PC-3 (cell line): Measurements from ENCODE around the gene CD9.

Source experiments
- EZH2 ChIP-seq: fragments of 300-600 bp; sonication (generic); IDR thresholded peaks from one replicate; pipeline ENCODE4 v1.6.1; 2017; ENCODE audit warnings: antibody characterized with exemption, mild to moderate bottlenecking, low read length; ENCODE audit not compliant: unreplicated experiment
- EZH2phosphoT487 ChIP-seq: fragments of 300-600 bp; sonication (generic); IDR thresholded peaks from 2 replicates; pipeline ENCODE4 v1.6.1; 2018; ENCODE audit warnings: mild to moderate bottlenecking, antibody characterized with exemption, low read length, borderline replicate concordance
- TF ChIP-seq, protein P1 (sequence below): fragments of 300-600 bp; sonication (generic); conservative IDR thresholded peaks from 2 replicates; pipeline ENCODE4 v1.5.1; 2017; ENCODE audit warnings: antibody characterized with exemption, low read depth, mild to moderate bottlenecking, low read length

DNA sequence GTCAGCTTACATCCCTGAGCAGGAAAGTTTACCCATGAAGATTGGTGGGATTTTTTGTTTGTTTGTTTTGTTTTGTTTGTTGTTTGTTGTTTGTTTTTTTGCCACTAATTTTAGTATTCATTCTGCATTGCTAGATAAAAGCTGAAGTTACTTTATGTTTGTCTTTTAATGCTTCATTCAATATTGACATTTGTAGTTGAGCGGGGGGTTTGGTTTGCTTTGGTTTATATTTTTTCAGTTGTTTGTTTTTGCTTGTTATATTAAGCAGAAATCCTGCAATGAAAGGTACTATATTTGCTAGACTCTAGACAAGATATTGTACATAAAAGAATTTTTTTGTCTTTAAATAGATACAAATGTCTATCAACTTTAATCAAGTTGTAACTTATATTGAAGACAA, 37.6 kb downstream of the CD9 start:
- TF ChIP-seq, protein P1, sequence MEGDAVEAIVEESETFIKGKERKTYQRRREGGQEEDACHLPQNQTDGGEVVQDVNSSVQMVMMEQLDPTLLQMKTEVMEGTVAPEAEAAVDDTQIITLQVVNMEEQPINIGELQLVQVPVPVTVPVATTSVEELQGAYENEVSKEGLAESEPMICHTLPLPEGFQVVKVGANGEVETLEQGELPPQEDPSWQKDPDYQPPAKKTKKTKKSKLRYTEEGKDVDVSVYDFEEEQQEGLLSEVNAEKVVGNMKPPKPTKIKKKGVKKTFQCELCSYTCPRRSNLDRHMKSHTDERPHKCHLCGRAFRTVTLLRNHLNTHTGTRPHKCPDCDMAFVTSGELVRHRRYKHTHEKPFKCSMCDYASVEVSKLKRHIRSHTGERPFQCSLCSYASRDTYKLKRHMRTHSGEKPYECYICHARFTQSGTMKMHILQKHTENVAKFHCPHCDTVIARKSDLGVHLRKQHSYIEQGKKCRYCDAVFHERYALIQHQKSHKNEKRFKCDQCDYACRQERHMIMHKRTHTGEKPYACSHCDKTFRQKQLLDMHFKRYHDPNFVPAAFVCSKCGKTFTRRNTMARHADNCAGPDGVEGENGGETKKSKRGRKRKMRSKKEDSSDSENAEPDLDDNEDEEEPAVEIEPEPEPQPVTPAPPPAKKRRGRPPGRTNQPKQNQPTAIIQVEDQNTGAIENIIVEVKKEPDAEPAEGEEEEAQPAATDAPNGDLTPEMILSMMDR = no peak
- no peak for TF ChIP-seq EZH2phosphoT487
- TF ChIP-seq EZH2 = no peak
